ENCODE measurements around the gene URGCP. TPM values are rescaled to one million over a fixed set of nuclear protein-coding genes. Genes with fewer than 3 reads are reported as not detected.

Gene URGCP
- total and polyA plus RNA-seq, 2 of the 4 experiments (the other 2 are of a cell fraction): 22.0 to 25.5 TPM

DNA sequence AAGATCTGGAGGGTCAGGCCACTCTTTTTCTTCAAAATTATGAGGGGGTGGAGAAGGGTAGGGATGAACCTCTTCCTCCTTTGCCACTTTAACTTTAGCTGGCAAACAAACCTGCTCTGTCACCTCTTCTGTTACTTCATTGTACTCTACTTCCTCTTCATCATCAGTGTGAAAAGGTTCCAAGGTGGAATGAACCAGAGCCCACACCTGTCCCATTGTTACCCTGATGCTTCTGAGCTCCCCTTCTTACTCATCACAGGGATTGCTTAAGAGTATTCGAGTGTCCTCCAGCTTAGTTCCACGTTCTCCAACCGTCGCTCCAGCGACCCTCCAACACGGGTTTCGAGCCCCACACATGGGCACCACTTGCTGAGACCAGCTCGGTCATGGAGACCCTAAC lies 42.3 kb downstream of the URGCP start:
- dilution Hi-C loops (cut with HindIII; ENCODE audit: low sequenced_read_pairs, unreplicated experiment): no loop called here
- POLR2A ChIA-PET (ENCODE audit: unreplicated experiment): no interaction called here

More for the DNA sequence above, 42.3 kb downstream of the URGCP start:
- Histone ChIP-seq H3K4ac (ENCODE audit: low read depth, low read length) (no peak overlapping the region), H2BK5ac (ENCODE audit: low read depth, low read length, poor library complexity, severe bottlenecking) (no peak overlapping the region), H2BK20ac (ENCODE audit: low read depth, low read length) (no peak overlapping the region), H3K4me2 (ENCODE audit: low read depth, low read length) (no peak overlapping the region), H3K9me1 (ENCODE audit: insufficient read depth, low read length) (peaks cover 8% of the 10 kb centered on the region), H4K8ac (ENCODE audit: low read depth in 2 of 2, low read length in 2 of 2) (no peak overlapping the region), H4K5ac (ENCODE audit: low read depth, low read length) (no peak overlapping the region), H2AK5ac (ENCODE audit: low read depth, low read length) (no peak overlapping the region), H4K20me1 (ENCODE audit: insufficient read depth, low read length) (no peaks in the 10 kb centered on the region), H3K23ac (ENCODE audit: low read depth, low read length) (no peak overlapping the region), H3K14ac (replicated peaks; ENCODE audit: low read depth, low read length) (no peak overlapping the region), H3K27ac (ENCODE audit: insufficient read depth, low read length) (no peak overlapping the region), H3K79me1 (ENCODE audit: low read depth in 1 of 2, low read length in 2 of 2) (peaks cover 14 to 29% of the 10 kb centered on the region in 2 experiments), H3K36me3 (ENCODE audit: control insufficient read depth, insufficient read depth, low read length) (peaks cover 15% of the 10 kb centered on the region), H3K56ac (ENCODE audit: extremely low read depth, insufficient read depth, low read length) (no peak overlapping the region), H3K9ac (ENCODE audit: low read depth, low read length) (no peak overlapping the region), H2AFZ (replicated peaks; ENCODE audit: low read length, poor library complexity) (no peak overlapping the region), H2BK120ac (ENCODE audit: low read depth, low read length) (no peak overlapping the region), H3K27me3 (ENCODE audit: control insufficient read depth, insufficient read depth, low read length) (no peaks in the 10 kb centered on the region; the same call in 1 of the 2 replicates), H3K9me3 (ENCODE audit: control insufficient read depth, insufficient read depth, low read length) (no peaks in the 10 kb centered on the region), H3K4me3 (ENCODE audit: insufficient read depth, low read depth, low read length) (no peak overlapping the region), H4K91ac (ENCODE audit: insufficient read depth, low read depth, low read length) (no peak overlapping the region), H2BK15ac (ENCODE audit: low read depth, low read length) (no peak overlapping the region), H3K4me1 (ENCODE audit: control insufficient read depth, insufficient read depth, low read length) (0 out of 2 replicates have a peak, but pooled peaks cover 1% of the 10 kb centered on the region), H2AK9ac (replicated peaks; ENCODE audit: low read depth, low read length, poor library complexity) (no peak overlapping the region), H3K18ac (ENCODE audit: low read depth, low read length) (no peak overlapping the region)
- no peak for ATAC-seq (ENCODE audit: low read depth)
- TF ChIP-seq RFX5 (IDR thresholded peaks at IDR 0.05; ENCODE audit: low read depth, low read length) (no peak), FOS (IDR thresholded peaks at IDR 0.05; ENCODE audit: low read depth, low read length) (no peak), MXI1 (IDR thresholded peaks at IDR 0.05; ENCODE audit: borderline replicate concordance, low read depth, low read length) (no peak), POLR2A (IDR thresholded peaks at IDR 0.05; ENCODE audit: low read depth, low read length) (no peak), NFE2L2 (IDR thresholded peaks at IDR 0.05; ENCODE audit: low read depth, low read length) (no peak), CEBPB (IDR thresholded peaks at IDR 0.05; ENCODE audit: low read depth, low read length) (no peak), BHLHE40 (IDR thresholded peaks at IDR 0.05; ENCODE audit: low read depth, low read length) (no peak), MAFK (IDR thresholded peaks at IDR 0.05; ENCODE audit: low read depth, low read length) (no peak), RAD21 (IDR thresholded peaks at IDR 0.05; ENCODE audit: low read length) (no peak)
- TF ChIP-seq, protein P1, sequence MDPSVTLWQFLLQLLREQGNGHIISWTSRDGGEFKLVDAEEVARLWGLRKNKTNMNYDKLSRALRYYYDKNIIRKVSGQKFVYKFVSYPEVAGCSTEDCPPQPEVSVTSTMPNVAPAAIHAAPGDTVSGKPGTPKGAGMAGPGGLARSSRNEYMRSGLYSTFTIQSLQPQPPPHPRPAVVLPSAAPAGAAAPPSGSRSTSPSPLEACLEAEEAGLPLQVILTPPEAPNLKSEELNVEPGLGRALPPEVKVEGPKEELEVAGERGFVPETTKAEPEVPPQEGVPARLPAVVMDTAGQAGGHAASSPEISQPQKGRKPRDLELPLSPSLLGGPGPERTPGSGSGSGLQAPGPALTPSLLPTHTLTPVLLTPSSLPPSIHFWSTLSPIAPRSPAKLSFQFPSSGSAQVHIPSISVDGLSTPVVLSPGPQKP (IDR thresholded peaks at IDR 0.05; ENCODE audit: borderline replicate concordance, low read depth, low read length): no peak
- TF ChIP-seq, protein P2, sequence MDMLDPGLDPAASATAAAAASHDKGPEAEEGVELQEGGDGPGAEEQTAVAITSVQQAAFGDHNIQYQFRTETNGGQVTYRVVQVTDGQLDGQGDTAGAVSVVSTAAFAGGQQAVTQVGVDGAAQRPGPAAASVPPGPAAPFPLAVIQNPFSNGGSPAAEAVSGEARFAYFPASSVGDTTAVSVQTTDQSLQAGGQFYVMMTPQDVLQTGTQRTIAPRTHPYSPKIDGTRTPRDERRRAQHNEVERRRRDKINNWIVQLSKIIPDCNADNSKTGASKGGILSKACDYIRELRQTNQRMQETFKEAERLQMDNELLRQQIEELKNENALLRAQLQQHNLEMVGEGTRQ (IDR thresholded peaks at IDR 0.05; ENCODE audit: low read depth, low read length): no peak
- in situ Hi-C loops (cut with MboI; ENCODE audit: low sequenced_read_pairs) (no loop called here), intact Hi-C loops (cut with micrococcal nuclease) (no loop called here)
- no CpG with 5 or more reads among the region's 8 CpGs for WGBS, 2 experiments (ENCODE audit: extremely low coverage in 2 of 2, insufficient read length in 1 of 2)
- CTCF ChIA-PET: no interaction called here
- no TSS peak for BruUV-seq (replicated peaks)
- no peak for DNase-seq
